Ovary (tissue), 9 donors: ENCODE measurements around the gene RHCE. TPM values are rescaled to one million over a fixed set of nuclear protein-coding genes. Genes with fewer than 3 reads are reported as not detected.
"Not testable (repeated sequence)": the region's sequence is repeated elsewhere in the genome, so short reads cannot be mapped to it uniquely, and the experiment has no call there.

ENCODE experiments used
- DNase-seq, 5 donors: peaks; one replicate each; pipeline ENCODE4 v3.0.0-alpha.2; 2019 to 2020
- H3K27ac ChIP-seq, 2 donors: fragments of 200-600 bp; one replicate each; pipeline versions ENCODE4 v1.5.1 to v1.8.0; 2019 to 2022
- H3K27me3 ChIP-seq: fragments of 200-600 bp; one replicate; pipeline ENCODE4 v1.8.0; 2022
- H3K36me3 ChIP-seq: fragments of 200-600 bp; sonication (generic); one replicate; pipeline ENCODE4 v1.5.1; 2019
- H3K4me1 ChIP-seq: one replicate; pipeline ENCODE4 v1.8.1; 2013; ENCODE audit warnings: mild to moderate bottlenecking, moderate library complexity; ENCODE audit not compliant: insufficient read depth
- H3K4me3 ChIP-seq: fragments of 200-600 bp; sonication (generic); one replicate; pipeline ENCODE4 v1.5.1; 2017
- H3K9me3 ChIP-seq, 2 donors: fragments of 200-600 bp in 1 of 2; sonication (generic) in 1 of 2; one replicate each; pipeline versions ENCODE4 v1.5.1 to v1.8.1; 2013 to 2019; ENCODE audit warnings: mild to moderate bottlenecking in 1 of 2, moderate library complexity in 1 of 2
- CTCF ChIP-seq, 3 donors: fragments of 450-650 bp in 2 of 3; fragments of 200-600 bp in 1 of 3; IDR thresholded peaks; one replicate each; pipeline versions ENCODE4 v1.5.1 to v1.8.0; 2016 to 2022; ENCODE audit warnings: antibody characterized with exemption in 3 of 3, mild to moderate bottlenecking in 1 of 3
- EP300 ChIP-seq: sonication (generic); formaldehyde crosslinking; IDR thresholded peaks from one replicate; pipeline ENCODE4 v1.6.1; 2017; ENCODE audit warnings: antibody characterized with exemption
- POLR2A ChIP-seq: fragments of 450-650 bp; IDR thresholded peaks from one replicate; pipeline ENCODE4 v1.6.1; 2017; ENCODE audit warnings: antibody characterized with exemption, mild to moderate bottlenecking, moderate library complexity
- WGBS, 3 donors: extraction: QIAGEN DNeasy Blood & Tissue Kit in 1 of 3; methylation state at CpG; one replicate each; pipeline versions ENCODE4 v1.1.5 to v1.1.7; 2013 to 2017; 5-methylcytosine and 5-hydroxymethylcytosine counted together
- intact Hi-C, 4 donors: fragments of 100-400 bp; cut with DNase I; formaldehyde crosslinking; loops; one replicate each; pipeline versions ENCODE4 v1.11.0 to v1.15.1; 2022 to 2023
- polyA plus RNA-seq, 2 donors: library from polyadenylated mRNA; stranded (reverse); fragments of 200-250 nt in 1 of 2; fragments of 350-450 nt in 1 of 2; fragmentation: Illumina TruSeq in 1 of 2; extraction: RNeasy Lipid Tissue Mini Kit (QIAGEN cat#74804) in 1 of 2; gene quantifications; one replicate each; pipeline ENCODE4 v1.2.3, GENCODE V29; 2013 to 2014
- total RNA-seq, 7 donors: library from RNA; depleted of rRNA in 2 of 7; stranded (reverse); fragments of >200 nt in 2 of 7; fragmentation: NEBNext Ultra II Directional in 3 of 7; extraction: Animal tissue kit (Norgen Biotek cat#: 25700) in 3 of 7; gene quantifications; one replicate each; pipeline versions ENCODE4 v1.1.0 to v1.2.4, GENCODE V29; 2016 to 2023
- donor health status: DM: no; HTN: no; CAD: no; lungs with moderate emphysema.
- donor health status: DM: no; HTN: no; CAD: no.
- donor health status: Bipolar disorder and iron deficiency.
- donor health status: DM: yes; HTN: yes; CAD: no.
- donor health status: DM: no; HTN: no; CAD: no.
- donor health status: DM: yes; HTN: yes; CAD: no.

The RHCE gene
- total and polyA plus RNA-seq, 9 donors, result 0.21 to 0.83 (median 0.53) TPM; not detected in 1

- Histone ChIP-seq H3K4me3 (no peak overlapping the region), H3K27ac (no peak overlapping the region), H3K4me1 (no peaks in the 10 kb centered on the region), H3K27me3 (no peaks in the 10 kb centered on the region), H3K9me3 (no peaks in the 10 kb centered on the region), H3K36me3 (no peaks in the 10 kb centered on the region)
- intact Hi-C loops, result no loop called here
- WGBS, 3 donors, result 89 to 93% (median 92%) methylated on average over 4 of the region's 4 CpGs
- no peak for DNase-seq
- no peak for TF ChIP-seq POLR2A
These were observed 35.9 kb upstream of the RHCE start for GRCh38 chr1:25456502-25456901.

- no peaks in the 10 kb centered on the region for H3K36me3 ChIP-seq
- TF ChIP-seq POLR2A (no peak), EP300 (no peak), CTCF (IDR thresholded peaks at IDR 0.05) (no peak)
- 84 to 85% (median 85%) methylated on average over 3 of the region's 3 CpGs for WGBS, 3 donors
- H3K4me3 ChIP-seq, result no peak overlapping the region
- no peaks in the 10 kb centered on the region for H3K9me3 ChIP-seq
- no peaks in the 10 kb centered on the region for H3K4me1 ChIP-seq
- no peak overlapping the region for H3K27ac ChIP-seq
- intact Hi-C loops, result no loop called here
- H3K27me3 ChIP-seq, result no peaks in the 10 kb centered on the region
- no peak for DNase-seq
These were observed 31.3 kb upstream of the RHCE start for GRCh38 chr1:25451908-25452307.

- no peaks in the 10 kb centered on the region for H3K27me3 ChIP-seq
- TF ChIP-seq POLR2A (no peak), EP300 (no peak), CTCF (IDR thresholded peaks at IDR 0.05) (no peak)
- no peaks in the 10 kb centered on the region for H3K36me3 ChIP-seq
- no peaks in the 10 kb centered on the region for H3K9me3 ChIP-seq
- H3K27ac ChIP-seq, result no peak overlapping the region
- no peak for DNase-seq
- intact Hi-C loops, result no loop called here
- H3K4me1 ChIP-seq, result no peaks in the 10 kb centered on the region
- no peak overlapping the region for H3K4me3 ChIP-seq
- 90 to 96% (median 93%) methylated on average over 2 of the region's 2 CpGs for WGBS, 3 donors
These were observed 30.3 kb upstream of the RHCE start for GRCh38 chr1:25450891-25451290.

DNA sequence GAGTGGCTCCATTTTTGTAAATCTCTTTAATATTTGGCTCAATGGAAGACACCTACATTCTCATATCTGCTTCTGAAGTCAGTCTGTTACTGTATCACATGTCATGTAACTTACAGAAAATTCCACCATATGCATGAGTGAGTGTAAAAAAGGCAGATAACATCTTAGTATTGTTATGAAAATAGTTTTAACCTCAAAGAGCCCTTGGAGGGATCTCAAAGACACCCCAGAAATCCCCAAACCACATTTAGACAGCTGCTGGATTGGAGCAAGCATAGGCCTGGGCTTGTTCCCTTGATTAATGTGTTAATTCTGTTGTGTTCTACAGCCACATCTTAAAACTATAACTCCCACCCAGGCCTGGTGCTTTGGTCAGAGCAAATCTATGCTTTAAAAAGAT is 26.9 kb upstream of the RHCE start:
- no peaks in the 10 kb centered on the region for H3K9me3 ChIP-seq
- no peaks in the 10 kb centered on the region for H3K4me1 ChIP-seq
- H3K36me3 ChIP-seq, result no peaks in the 10 kb centered on the region
- intact Hi-C loops, result no loop called here
- no peak overlapping the region for H3K4me3 ChIP-seq
- TF ChIP-seq CTCF (IDR thresholded peaks at IDR 0.05) (no peak), EP300 (no peak), POLR2A (no peak)
- no peak overlapping the region for H3K27ac ChIP-seq
- DNase-seq, result no peak
- no peaks in the 10 kb centered on the region for H3K27me3 ChIP-seq

DNA sequence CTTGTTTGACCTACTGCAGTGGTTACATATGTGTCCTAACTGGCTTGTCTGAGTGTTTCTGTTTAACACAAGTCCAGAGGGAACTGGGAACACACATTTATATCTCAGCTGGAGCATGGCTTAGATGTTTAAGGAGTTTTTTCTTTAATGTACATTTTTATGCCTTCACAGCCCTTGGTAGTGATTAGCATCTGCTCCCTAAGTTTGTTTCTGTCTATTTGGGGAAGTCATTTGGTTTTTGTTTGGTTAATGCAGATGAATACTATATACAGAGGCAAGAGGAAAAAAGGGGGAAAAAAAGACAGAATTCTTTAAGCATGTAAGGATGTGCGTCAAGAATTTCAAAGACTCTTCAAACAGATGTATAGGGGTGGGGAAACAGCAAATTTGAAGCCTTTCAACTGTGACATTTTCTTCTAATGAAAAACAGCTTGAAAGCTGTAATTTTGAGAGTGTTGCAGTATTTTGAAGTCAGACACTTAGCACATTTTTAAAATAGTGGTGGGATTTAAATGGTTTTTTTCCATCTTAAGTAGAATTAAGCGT is 25.4 kb upstream of the RHCE start:
- Histone ChIP-seq H3K4me3 (no peak overlapping the region), H3K27ac (no peak overlapping the region), H3K4me1 (no peaks in the 10 kb centered on the region), H3K9me3 (no peaks in the 10 kb centered on the region), H3K27me3 (no peaks in the 10 kb centered on the region), H3K36me3 (no peaks in the 10 kb centered on the region)
- intact Hi-C loops, result no loop called here
- no peak for DNase-seq
- 52 to 70% (median 52%) methylated on average over 2 of the region's 2 CpGs for WGBS, 3 donors
- TF ChIP-seq CTCF (IDR thresholded peaks at IDR 0.05), result no peak
- no peak for TF ChIP-seq POLR2A
- no peak for TF ChIP-seq EP300

DNA sequence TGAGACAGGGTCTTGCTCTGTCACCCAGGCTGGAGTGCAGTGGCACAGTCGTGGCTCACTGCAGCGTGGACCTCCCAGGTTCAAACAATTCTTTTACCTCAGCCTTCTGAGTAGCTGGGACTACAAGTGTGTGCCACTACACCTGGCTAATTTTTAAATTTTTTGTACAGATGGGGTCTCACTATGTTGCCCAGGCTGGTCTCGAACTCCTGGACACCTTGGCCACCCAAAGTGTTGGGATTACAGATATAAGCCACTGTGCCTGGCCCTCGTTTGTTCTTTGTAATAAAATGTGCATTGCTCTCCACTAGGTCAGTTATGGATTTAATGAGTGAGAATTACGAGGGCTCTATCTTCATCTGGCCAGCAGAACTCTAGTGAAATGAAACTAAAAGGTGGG is 24.0 kb upstream of the RHCE start:
- H3K27ac ChIP-seq, H3K27me3 ChIP-seq, H3K4me3 ChIP-seq, intact Hi-C loops, H3K36me3 ChIP-seq, H3K9me3 ChIP-seq, DNase-seq, H3K4me1 ChIP-seq: not testable (repeated sequence)
- WGBS, 3 donors, result 93 to 96% (median 94%) methylated on average over 5 of the region's 5 CpGs
